Measurements from ENCODE around the gene NCBP2. TPM values are rescaled to one million over a fixed set of nuclear protein-coding genes. Genes with fewer than 3 reads are reported as not detected.

Gene NCBP2
- total RNA-seq, 1 donor from 2014 or later, result 25.8 TPM

DNA sequence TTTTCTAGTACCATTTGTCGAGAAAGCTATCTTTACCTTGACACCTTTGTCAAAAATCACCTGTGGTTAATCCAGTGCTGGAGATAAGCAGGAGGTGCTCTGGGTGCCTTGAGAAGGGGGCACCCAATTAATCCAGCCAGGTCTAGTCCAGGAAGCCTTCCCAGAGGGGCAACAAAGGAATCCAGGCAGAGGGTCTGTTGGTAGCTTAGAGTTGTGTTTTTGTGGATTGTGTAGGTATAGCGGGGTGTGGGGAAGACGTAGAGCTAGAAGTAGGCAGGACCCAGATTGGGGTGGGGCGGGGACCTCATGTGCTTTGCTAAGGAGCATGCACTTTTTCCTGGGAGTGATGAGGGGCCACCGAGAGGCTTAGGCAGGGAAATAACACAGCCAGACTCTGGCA is 32.3 kb upstream of the NCBP2 start:
- Histone ChIP-seq H3K4me3 (no peak overlapping the region), H3K27me3 (no peaks in the 10 kb centered on the region), H3K9me3 (no peaks in the 10 kb centered on the region), H3K36me3 (no peaks in the 10 kb centered on the region), H3K4me1 (no peaks in the 10 kb centered on the region), H3K27ac (no peak overlapping the region)
- DNase-seq (ENCODE audit: extremely low spot score in 2 of 2), result peak in 1 of 2 donors; percentile 81
- TF ChIP-seq POLR2A (IDR thresholded peaks at IDR 0.05) (no peak), POLR2AphosphoS5 (IDR thresholded peaks at IDR 0.05; ENCODE audit: insufficient read depth in 1 of 2, low read depth in 1 of 2) (no peak)
- TF ChIP-seq, protein P1, sequence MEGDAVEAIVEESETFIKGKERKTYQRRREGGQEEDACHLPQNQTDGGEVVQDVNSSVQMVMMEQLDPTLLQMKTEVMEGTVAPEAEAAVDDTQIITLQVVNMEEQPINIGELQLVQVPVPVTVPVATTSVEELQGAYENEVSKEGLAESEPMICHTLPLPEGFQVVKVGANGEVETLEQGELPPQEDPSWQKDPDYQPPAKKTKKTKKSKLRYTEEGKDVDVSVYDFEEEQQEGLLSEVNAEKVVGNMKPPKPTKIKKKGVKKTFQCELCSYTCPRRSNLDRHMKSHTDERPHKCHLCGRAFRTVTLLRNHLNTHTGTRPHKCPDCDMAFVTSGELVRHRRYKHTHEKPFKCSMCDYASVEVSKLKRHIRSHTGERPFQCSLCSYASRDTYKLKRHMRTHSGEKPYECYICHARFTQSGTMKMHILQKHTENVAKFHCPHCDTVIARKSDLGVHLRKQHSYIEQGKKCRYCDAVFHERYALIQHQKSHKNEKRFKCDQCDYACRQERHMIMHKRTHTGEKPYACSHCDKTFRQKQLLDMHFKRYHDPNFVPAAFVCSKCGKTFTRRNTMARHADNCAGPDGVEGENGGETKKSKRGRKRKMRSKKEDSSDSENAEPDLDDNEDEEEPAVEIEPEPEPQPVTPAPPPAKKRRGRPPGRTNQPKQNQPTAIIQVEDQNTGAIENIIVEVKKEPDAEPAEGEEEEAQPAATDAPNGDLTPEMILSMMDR (IDR thresholded peaks at IDR 0.05), result no peak
- intact Hi-C loops (cut with DNase I), result no loop called here

GRCh38 chr3:196971094-196971698 is 28.9 kb upstream of the NCBP2 start:
- Histone ChIP-seq H3K4me1 (peaks cover 17% of the 10 kb centered on the region), H3K27me3 (no peaks in the 10 kb centered on the region), H3K27ac (no peak overlapping the region), H3K36me3 (no peaks in the 10 kb centered on the region), H3K4me3 (no peak overlapping the region), H3K9me3 (no peaks in the 10 kb centered on the region)
- DNase-seq (ENCODE audit: extremely low spot score in 2 of 2), result peak in 1 of 2 donors; percentile 74
- intact Hi-C loops (cut with DNase I), result no loop called here
- TF ChIP-seq, protein P1 (IDR thresholded peaks at IDR 0.05), result no peak
- TF ChIP-seq POLR2AphosphoS5 (IDR thresholded peaks at IDR 0.05; ENCODE audit: insufficient read depth in 1 of 2, low read depth in 1 of 2) (no peak), POLR2A (IDR thresholded peaks at IDR 0.05) (no peak)

- Histone ChIP-seq H3K9me3 (no peaks in the 10 kb centered on the region), H3K27ac (no peak overlapping the region), H3K4me1 (peaks cover 17% of the 10 kb centered on the region), H3K36me3 (no peaks in the 10 kb centered on the region), H3K4me3 (no peak overlapping the region), H3K27me3 (no peaks in the 10 kb centered on the region)
- no peak for TF ChIP-seq POLR2A (IDR thresholded peaks at IDR 0.05)
- TF ChIP-seq, protein P1 (IDR thresholded peaks at IDR 0.05), result no peak
- no peak for TF ChIP-seq POLR2AphosphoS5 (IDR thresholded peaks at IDR 0.05; ENCODE audit: insufficient read depth in 1 of 2, low read depth in 1 of 2)
- no peak for DNase-seq (ENCODE audit: extremely low spot score in 2 of 2)
- intact Hi-C loops (cut with DNase I), result no loop called here
Measured at GRCh38 chr3:196970547-196971093, 28.3 kb upstream of the NCBP2 start.

GRCh38 chr3:196969660-196970546 is 27.6 kb upstream of the NCBP2 start:
- Histone ChIP-seq H3K9me3 (no peaks in the 10 kb centered on the region), H3K4me1 (peaks cover 17% of the 10 kb centered on the region), H3K36me3 (no peaks in the 10 kb centered on the region), H3K27ac (peak overlapping the region; percentile 78), H3K4me3 (peak overlapping the region; percentile 90 to 98), H3K27me3 (no peaks in the 10 kb centered on the region)
- intact Hi-C loops (cut with DNase I), result loop anchor here (10.0 kb wide), 1 partner anchor 135 kb away; no protein-coding TSS in a partner anchor
- no peak for DNase-seq (ENCODE audit: extremely low spot score in 2 of 2)
- no peak for TF ChIP-seq POLR2A (IDR thresholded peaks at IDR 0.05)
- TF ChIP-seq, protein P1 (IDR thresholded peaks at IDR 0.05), result peak; percentile 27 to 90 (median 56)

Measured in vagina (tissue), 2 donors.